ENCODE data around the gene PRKN.

DNA sequence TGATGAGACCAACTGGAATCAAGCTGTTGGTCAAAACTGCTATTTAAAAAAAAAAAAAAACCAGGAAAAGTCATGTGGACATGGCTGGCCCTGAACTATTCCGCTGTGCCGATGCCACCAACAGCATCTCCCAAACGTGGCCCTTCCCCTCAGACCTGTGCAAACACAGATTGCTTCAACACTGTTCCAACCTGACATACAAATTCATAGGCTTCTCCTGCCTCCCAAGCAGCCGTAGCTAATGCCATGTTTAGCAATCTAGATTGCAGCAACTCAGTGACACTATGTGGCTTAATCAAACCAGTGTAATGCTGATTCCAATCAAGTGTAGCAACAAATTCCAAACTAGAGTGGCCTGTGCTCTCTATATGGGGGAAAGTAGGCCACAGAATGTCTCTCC, 16.2 kb downstream of the PRKN start:
- TF ChIP-seq CTCF (IDR thresholded peaks at IDR 0.05) (no peak), POLR2AphosphoS5 (IDR thresholded peaks at IDR 0.05) (no peak)
